AG09309 (cell line): ENCODE measurements around the gene LHFPL2.
"Not testable (repeated sequence)": the region's sequence is repeated elsewhere in the genome, so short reads cannot be mapped to it uniquely, and the experiment has no call there.

ENCODE experiments used
- DNase-seq: peaks from one replicate; pipeline ENCODE4 v3.0.0-alpha.2; 2010; ENCODE audit warnings: low read depth
- H3K4me3 ChIP-seq: 2 replicates; pipeline ENCODE4 v1.5.1; 2011; ENCODE audit warnings: mild to moderate bottlenecking, low read depth, low read length, moderate library complexity; ENCODE audit not compliant: control insufficient read depth
- CTCF ChIP-seq: IDR thresholded peaks from 2 replicates; pipeline ENCODE4 v1.5.1; 2011; ENCODE audit warnings: mild to moderate bottlenecking, low read depth, low read length, inconsistent platforms; ENCODE audit not compliant: insufficient read depth, control insufficient read depth; ENCODE audit errors: missing control alignments

LHFPL2 gene

DNA sequence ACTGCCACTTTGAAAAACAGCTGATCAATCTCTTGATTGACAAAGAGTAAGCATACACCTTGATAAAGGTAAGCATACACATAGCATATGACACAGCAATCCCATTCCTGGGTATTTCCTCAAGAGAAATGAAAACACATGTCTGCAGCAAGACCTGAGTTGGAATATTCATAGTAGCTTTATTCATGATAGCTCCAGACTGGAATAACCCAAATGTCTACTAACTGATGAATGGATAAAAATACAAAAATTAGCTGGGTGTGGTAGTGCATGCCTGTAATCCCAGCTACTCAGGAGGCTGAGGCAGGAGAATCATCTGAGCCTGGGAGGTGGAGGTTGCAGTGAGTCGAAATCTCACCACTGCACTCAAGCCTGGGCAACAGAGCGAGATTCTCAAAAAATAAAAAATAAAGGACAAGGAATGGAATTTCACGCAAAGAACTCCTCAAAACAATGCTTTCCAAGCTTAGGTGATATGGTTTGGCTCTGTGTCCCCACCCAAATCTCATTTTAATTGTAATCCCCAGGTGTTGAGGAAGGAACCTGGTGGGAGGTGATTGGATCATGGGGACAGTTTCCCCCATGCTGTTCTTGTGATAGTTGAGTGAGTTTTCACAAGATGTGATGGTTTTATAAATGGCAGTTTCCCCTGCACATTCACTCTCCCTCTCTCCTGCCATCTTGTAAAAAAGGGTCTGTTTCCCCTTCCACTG lies 41.1 kb upstream of the LHFPL2 start:
- no peak for DNase-seq
- TF ChIP-seq CTCF: no peak
- no peak overlapping the region for H3K4me3 ChIP-seq

DNA sequence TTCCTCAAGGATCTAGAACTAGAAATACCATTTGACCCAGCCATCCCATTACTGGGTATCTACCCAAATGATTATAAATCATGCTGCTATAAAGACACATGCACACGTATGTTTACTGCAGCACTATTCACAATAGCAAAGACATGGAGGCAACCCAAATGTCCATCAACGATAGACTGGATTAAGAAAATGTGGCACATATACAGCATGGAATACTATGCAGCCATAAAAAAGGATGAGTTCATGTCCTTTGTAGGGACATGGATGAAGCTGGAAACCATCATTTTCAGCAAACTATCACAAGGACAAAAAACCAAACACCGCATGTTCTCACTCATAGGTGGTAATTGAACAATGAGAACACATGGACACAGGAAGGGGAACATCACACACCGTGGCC lies 38.9 kb upstream of the LHFPL2 start:
- not testable (repeated sequence) for DNase-seq, H3K4me3 ChIP-seq

DNA sequence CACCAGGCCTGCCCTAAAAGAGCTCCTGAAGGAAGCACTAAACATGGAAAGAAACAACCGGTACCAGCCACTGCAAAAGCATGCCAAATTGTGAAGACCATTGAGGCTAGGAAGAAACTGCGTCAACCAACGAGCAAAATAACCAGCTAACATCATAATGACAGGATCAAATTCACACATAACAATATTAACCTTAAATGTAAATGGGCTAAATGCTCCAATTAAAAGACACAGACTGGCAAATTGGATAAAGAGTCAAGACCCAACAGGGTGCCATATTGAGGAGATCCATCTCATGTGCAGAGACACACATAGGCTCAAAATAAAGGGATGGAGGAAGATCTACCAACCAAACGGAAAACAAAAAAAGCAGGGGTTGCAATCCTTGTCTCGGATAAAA lies 35.3 kb upstream of the LHFPL2 start:
- not testable (repeated sequence) for H3K4me3 ChIP-seq, DNase-seq

GRCh38 chr5:78679905-78680304 lies 31.3 kb upstream of the LHFPL2 start:
- no peak for DNase-seq
- H3K4me3 ChIP-seq: no peak overlapping the region
- no peak for TF ChIP-seq CTCF

GRCh38 chr5:78677777-78678668 lies 29.5 kb upstream of the LHFPL2 start:
- TF ChIP-seq CTCF: peak; percentile 21
- H3K4me3 ChIP-seq: no peak overlapping the region
- DNase-seq: peak; percentile 98

DNA sequence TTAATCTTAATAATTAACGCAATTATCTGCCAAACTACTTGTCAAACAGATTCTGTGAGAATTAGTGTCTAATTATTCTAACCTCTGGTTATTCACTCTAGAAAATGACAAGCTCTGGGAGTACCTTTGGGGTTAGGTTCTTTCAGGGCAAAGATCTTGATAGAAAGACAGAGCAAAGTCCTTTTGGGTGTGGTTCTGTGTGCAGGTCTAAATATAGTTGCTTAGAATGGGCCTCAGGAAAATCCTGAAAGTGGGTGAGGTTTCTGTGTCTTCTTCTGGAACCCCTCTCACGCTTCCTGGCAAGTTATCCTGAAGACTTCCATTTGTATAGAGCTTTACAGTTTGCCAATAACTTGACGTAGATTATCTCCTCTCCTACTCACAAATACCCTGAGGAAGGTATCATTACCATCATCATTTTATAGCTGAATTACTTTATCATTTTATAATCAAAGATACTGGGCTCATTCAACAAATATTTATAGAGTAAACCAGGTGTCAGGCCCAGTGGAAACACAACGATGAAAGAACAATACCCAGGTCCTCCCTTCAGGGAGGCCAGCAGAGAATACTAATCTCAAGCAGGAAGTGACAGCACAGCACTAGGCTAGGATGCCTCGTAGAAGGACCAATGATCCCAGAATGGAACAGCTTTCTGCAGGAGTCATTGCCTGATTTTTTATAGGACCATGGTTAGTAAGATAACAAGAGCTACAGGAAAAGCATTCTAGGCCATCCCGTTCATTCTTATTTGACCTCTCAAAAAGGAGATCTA lies 27.6 kb upstream of the LHFPL2 start:
- DNase-seq: no peak
- H3K4me3 ChIP-seq: no peak overlapping the region
- TF ChIP-seq CTCF: no peak

GRCh38 chr5:78673827-78674226 lies 25.3 kb upstream of the LHFPL2 start:
- not testable (repeated sequence) for H3K4me3 ChIP-seq, DNase-seq

DNA sequence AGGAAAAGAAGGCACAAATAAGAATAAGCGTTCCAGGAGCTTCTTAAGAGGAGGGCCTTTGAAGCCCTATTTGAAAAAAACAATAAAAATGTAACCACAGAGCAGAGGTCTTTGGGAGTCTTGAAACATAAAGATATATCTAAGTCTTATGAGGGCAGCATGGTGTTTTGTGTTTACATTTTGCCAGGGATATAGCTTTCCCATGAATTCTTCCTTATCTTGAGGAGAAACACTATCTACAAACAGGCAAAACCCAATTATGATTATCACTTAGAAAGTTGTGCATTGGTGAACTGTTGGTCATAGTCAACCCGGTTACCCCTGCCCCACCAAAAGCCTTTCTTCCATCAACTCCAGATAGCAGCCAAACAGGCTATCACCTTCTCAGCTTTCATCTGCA lies 23.6 kb upstream of the LHFPL2 start:
- no peak for DNase-seq
- TF ChIP-seq CTCF: no peak
- no peak overlapping the region for H3K4me3 ChIP-seq
